Stimulated activated CD4-positive, alpha-beta T cell treated with anti-CD3 and anti-CD28 coated beads, Interleukin-4, amount 100 ng/mL, for 4 hours (primary cell): ENCODE data around the gene PLA2G2F.
A peak's percentile ranks its signal among the peaks of the same experiment; 100 is the strongest.

ENCODE experiments used
- DNase-seq, 2 experiments: peaks; one replicate each; pipeline ENCODE4 v3.0.0-alpha.2; 2020

The PLA2G2F gene

DNA sequence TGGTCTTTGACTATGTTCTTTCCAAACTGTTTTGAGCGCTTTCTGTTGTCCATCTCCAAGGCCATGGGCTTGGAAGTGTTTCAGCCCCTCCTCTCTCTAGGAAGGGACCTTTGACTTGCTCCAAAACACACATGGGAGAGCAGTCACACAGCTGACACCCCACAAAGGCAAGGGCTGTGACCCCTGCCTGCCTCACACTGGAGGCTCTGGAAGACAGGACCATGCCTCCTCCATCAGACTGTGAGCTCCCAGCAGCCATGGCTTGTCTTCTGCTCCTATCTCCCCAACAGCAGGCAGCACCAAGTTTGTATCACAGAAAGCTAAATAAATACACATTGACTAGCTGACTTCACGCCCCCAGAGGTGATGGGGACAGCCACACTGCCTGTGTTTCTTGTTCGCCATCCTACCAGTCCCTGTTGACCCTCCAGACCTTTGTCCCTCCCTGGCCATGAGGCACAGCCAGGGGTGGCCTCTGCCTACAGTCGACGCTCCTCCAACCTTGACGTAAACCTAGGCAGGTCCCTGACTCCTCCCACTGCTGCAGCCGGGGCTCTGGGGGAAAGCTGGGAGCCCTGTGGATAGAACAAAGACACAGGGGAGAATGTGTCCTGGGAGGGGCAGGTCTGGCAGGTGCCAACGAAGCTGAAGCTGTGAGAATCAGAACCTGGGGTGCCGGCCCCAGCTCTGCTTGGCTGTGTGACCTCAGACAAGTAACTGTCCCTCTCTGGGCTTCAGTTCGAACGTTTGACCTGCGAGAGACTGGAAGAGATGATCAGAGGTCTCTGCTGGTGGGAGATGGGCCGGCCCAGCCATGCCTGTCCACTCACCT, 4.8 kb downstream of the PLA2G2F start:
- no peak for DNase-seq

DNA sequence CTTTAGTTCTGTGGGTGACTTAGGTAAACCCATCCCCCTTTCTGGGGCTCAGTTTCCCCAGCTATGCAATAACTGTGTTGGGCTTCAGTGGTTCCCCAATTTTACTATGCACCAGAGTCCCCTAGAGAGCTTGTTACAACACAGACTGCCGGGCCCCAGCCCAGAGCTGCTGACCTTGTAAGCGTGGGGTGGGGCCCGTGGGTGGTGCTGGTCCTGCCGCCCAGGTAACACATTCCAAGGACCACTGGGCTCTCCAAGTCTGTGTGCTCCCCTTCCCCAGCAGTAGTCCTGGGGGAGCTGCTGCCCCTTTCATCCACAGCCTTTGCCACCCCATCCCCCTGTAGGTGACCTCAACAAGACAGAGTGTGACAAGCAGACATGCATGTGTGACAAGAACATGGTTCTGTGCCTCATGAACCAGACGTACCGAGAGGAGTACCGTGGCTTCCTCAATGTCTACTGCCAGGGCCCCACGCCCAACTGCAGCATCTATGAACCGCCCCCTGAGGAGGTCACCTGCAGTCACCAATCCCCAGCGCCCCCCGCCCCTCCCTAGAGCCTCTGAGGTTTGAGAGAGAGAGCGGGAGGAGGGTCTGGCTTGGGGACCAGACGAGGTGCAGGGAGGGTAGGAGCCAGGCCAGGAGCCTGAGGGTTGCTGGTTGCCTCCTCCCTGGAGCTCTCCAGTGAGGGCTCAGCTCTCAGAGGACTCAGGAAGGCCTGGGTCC, 8.9 kb downstream of the PLA2G2F start:
- DNase-seq, result no peak

DNA sequence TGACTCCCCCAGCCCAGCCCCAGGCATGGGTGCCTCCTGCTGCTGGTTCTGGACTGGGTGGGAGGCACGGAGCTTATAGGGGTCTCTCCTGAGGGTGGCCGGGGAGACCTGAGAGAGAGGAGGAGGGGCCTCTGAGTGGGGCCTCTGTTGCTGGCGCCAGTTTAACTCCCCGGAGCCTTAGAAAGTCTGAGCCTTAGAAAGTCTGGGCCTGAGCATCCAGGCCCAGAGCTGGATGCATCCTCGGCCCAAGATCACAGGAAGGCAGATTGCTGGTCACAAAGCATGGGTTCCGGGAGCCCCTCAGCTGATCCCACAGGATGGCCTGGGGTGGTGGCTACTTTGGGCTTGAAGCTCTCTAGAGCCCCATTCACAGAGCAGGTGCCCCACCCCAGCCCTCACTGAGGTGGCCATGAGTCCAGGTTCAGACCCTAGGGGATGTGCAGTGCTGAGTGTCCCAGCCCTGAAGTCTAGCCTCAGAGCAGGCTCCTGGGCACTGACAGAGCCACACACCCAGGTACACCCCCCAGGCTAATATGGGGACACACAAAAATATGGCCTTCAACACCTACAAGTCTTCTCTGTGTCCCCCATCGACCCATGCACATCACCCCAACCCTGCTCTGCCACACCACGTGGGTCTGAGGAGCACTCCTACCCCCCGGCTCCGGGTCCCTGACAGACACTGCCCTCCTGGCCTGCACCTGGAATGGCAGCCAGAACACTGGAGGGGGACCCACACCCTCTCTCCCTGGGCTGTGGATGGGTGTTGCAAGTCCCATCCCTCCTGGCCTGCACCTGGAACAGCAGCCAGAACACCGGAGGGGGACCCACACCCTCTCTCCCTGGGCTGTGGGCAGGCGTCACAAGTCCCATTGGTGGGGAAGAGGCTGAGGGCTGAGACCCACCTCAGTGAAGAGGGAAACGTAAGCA, 9.7 kb downstream of the PLA2G2F start:
- DNase-seq, result no peak

DNA sequence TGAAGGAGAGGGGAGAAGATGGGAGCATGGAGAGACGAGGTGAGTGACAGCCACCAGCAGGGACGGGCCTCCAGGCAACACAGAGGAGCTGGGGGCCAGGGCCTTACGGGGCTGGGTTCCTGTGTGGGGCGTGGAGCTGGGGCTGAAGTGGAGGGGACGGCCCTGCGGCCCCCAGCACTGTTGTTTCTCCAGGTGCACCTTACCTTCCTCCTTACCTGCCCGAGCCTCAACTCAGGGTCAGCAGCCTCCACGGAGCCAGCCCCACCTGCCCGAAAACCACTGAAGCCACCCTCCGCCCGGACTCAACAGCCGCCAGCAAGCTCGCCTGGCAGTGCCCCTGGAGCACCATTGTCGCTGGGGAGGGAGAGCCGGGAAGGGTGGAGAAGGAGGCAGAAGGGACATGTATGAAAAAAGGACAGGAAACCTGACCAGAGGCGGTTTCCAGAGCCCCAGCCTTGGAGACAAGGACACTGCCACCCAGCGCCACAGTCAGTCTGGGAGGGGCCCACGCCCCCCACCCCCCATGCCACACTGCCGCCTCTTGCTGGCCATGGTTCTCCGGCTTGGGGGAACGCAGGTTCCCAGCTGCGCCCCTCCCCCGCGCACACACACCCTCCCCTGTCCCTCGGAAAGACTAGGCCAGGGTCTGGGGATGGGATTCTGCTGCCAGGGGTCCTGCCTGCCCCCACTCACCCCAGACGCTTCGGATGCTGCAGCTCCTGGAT, 10.6 kb downstream of the PLA2G2F start:
- no peak for DNase-seq

DNA sequence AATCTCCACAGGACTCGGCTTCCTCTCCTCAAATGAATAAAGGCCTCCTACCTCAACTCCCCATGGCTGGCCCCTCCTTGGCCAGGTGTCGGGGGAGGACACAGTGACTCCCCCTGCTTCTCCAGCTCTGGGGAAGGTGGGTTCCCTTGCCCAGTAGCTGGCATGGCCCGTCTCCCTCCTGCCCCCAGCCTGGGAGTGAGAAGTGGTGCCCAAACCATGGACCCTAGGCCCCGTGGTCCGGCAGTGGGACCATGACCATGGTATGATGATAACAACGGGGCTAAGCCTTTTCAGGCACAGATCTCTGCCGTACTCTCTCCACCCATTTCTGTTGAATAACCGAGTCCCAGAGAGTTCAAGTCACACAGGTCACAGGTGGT, 11.2 kb downstream of the PLA2G2F start:
- DNase-seq, result no peak

DNA sequence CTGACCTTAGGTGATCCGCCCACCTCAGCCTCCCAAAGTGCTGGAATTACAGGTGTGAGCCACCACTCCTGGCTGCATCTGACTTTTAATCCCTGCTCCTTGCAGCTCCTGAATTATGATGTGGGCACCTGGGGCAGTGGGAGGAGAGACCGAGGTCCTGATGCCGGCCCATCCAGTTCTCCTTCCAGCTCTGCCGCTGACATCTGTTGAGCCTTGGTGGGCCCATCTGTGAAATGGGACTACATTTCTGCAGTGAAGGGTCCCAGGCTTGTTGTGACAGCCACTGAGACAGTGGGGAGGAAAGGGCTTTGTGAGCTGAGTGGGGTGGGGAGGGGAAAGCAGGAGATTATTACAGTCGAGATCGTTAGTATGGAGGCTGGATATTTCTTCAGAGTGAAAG, 11.8 kb downstream of the PLA2G2F start:
- no peak for DNase-seq

DNA sequence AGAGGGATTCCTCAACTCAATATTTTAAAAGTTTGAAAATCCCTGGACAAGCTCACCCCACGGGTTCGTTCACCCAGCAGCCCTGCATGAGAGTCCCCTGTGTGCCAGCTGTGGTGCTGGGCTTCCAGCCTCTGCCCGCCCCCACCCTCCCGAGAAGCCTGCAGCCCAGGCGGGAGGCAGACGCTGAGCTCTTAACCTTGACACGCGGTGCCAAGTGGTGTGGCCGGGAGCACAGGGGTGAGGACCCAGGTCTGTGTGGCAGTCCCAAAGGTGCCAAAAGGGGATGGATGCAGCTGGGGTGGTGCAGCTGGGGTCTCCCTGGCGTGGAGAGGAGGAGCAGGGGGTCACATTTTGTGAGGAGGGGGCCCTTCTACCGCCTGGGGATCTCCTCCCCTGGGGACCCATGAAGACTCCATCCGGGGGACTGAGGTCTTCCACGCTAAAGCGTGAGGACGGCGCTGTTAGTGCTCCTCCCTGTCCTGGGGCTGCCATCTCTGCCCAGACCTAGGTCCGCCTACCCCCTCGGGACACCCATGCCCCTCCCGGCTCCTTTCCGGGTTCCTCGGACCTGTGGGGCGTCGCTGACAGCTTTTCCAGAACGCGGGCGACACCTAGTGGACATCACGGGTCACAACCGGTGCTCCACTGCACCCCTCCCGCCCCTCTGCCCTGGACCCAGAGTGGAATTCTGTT, 12.9 kb downstream of the PLA2G2F start:
- peak; percentile 69 to 76 for DNase-seq

DNA sequence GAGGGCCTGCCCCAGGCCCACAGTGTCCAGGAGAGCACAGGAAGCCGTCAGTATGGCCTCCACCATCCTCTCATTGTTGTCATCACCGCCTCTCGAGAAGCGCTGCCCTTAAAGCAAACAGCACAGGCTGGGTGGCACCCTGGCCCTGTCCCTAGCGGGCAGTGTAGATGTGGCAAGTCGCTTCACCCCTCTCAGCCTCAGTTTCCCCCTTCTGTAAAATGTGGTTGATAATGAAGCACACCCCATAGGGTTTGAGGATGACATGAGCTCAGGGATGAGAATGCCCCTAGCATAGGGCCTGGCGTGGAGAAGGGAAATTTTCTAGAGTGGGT, 13.4 kb downstream of the PLA2G2F start:
- DNase-seq, result no peak

DNA sequence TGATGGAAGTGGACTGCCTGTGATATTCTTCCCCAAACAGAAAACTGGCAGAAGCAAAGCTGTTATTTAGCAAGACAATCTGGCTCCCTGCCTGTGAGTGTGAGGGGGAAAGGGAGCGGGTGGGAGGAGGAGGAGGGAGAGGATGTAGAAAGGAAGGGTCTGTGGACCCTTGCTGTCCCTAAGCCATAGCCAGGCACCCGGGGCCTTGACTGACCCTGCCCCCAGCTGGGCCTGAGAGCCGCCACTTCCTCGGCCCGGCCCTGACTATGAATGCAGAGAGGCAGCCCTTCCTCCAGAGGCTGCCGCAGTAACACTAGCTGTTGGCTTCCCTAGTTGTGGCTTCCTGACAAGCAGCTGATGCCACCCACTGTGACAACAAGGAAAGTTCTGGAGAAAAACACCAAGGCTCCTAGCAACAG, 13.9 kb downstream of the PLA2G2F start:
- no peak for DNase-seq

DNA sequence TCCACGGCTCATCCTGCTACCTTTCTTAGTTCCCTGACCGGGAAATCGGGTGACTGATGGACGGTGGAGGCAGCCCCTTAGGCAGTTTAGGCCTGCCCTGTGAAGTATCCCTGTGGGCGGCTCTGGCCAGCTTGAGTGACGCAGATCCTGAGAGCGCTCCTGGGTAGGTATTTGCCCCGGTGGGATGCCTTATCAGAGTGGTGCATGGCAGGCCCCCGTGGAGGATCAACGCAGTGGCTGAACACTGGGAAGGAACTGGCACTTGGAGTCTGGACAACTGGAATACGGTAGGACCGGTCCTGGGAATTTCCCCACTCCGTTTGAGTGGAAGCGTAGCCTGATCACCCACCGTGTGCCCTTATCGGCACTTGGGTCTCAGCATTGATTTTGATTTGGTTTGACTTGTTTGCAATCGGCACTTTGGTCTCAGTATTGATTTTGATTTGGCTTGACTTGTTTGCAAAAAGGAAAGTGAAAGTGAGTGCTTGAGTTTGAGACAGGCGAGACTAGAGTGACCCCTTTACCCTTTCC, 15.2 kb downstream of the PLA2G2F start:
- DNase-seq, result no peak

DNA sequence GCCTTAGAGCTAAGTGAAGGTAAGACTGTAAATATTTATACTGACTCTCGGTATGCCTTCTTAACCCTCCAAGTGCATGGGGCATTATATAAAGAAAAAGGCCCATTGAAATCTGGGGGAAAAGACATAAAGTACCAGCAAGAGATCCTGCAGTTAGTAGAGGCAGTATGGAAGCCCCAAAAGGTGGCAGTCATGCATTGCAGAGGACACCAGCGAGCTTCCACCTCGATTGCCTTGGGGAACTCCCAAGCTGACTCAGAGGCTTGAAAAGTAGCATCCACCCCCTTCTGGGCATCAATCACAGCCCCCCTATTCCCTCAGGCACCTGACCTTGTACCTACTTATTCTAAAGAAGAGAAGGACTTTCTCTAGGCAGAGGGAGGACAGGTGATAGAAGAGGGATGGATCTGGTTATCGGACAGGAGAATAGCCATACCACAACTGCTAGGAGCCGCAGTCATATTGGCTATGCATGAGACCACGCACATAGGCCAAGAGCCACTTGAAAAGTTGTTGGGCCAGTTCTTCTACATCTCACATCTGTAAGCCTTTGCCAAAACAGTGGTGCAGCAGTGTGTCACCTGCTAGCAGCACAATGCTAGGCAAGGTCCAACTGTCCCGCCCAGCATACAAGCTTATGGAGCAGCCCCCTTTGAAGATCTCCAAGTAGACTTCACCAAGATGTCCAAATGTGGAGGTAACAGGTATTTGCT, 19.4 kb downstream of the PLA2G2F start:
- DNase-seq, result peak in 1 of 2 experiments; percentile 22

DNA sequence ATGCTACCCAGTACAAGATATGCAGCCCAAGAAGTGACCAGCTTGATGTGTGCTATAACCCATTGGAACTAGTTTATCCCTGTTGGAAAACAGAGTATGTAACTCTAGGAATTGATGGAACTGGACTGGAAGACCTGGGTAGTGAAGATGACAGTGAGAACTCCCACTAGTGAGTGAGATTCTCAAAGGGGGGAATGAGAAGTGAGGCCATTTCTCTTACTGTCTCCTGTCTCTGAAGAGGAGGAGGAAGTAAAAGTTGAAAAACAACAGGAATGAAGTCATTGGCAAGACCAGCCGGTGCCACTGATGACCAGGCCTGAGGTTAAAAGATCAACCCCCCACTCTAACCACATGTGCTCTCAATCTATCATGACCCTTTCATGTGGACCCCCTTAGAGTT, 20.9 kb downstream of the PLA2G2F start:
- DNase-seq, result no peak

DNA sequence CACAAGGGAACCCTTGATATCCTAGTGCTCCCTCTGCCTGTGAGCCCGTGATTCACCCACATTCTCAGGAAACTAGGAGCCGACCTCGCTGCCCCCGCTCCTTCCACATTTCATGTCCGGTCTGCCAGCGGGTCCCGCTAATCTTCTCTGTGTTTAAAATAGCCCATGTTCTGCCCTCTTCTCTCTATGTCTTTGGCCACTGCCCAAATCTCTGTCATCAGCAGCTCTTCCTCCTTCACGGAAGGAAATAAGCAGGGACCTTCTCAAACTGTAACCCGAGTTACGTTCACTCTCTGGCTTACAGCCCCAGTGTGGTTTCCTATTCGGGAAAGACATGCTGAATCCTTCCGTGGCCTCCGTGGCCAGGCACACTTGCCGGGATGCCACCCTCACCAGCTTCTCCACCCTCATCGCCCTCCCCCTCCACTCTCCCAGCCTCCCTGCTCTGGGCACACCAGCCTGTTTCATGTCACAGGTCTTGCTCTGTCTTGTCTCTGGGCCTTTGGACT, 25.6 kb downstream of the PLA2G2F start:
- DNase-seq, result no peak

DNA sequence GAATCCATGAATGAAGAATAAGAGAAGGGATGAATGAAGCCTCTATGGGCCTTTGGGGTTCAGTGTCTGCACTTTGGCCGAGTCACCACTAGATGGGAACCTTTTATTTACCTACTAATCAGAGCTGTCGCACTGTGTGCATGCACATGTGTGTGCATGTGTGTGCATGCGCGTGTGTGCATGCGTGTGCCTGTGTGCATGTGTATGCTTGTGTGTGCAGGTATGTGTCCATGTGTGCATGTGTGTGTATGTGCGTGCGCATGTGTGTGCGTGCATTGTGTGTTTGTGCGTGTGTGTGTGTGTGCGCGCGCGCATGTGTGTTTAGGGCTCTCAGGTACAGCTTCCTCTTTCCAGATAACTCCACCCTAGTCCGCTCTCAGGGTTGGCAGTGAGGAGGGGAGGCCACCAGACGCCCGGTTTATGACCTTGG, 26.4 kb downstream of the PLA2G2F start:
- DNase-seq, result no peak

DNA sequence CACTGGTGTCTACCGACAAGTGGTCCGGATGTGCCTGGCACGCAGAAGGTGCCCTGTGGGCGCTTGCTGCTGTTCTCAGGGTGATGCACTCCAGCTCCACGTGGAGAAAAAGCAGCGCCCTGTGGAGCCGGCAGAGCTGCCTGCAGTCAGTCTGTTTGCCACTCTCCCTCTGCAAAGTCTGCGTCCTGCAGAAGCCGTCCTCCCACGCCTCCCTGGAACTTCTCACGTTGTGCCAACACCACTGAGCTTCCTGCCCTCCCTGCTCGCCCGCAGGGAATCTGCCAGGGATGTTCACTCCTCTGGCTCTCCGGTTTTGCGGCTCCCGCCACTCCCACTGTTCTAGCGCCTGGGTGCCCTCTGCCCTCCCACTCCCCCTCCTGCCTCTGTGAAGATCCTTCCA, 26.9 kb downstream of the PLA2G2F start:
- DNase-seq, result no peak

DNA sequence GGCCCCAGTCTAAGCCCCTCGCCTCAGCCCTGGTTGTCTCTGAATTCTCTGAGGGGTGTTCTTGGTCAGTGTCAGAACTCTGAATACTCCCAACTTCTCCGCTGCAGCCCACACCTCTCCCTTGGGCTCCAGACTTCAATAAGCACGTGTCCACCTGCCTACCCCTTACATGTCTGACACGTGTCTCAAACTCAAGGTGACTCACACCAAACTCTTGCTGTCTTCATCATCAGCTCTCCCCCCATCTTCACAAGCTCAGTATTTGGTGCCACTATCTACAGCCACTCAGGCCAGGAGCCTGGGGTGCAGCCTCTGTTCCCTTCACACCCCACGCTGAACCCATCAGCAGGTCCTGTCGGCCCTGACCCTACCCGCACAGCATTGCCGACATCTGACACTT, 28.0 kb downstream of the PLA2G2F start:
- DNase-seq, result no peak

DNA sequence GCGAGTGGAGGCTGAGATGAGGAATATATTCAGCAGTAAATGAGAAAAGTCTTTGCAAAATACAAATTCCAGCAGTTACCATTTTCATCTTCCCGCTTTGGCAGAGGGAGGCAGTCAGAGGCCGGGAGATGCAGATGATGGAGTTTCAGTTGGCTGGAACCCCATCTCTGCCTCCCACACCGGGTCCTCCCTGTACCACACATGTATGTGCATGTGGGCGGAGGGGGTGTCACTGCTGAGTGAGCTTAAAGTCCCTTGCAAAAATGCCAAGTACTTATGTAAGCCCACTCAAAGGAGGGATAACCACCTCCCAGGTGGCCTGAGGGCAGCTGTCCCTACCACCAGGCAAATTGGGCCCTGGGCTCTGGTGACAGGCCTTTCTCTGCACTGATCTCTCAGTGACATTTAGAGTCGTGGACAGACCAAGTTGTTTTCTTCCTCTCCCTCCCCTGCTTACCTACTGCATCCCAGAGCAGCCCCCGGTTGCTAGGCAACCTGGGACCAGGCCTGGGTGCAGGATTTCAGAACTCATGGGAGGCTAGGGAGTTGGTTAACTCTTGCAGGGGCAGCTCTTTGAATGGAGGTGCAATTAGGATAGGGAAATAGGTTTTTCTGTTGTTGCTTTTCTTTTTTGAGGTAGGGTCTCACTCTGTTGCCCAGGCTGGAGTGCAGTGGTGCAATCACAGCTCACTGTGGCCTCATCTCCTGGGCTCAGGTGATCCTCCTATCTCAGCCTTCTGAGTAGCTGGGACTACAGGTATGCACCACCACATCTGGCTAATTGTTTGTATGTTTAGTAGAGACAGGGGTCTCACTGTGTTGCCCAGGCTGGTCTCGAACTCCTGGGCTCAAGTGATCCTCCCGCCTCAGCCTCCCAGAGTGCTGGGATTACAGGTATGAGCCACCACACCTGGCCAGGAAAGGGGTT, 29.7 kb downstream of the PLA2G2F start:
- no peak for DNase-seq

DNA sequence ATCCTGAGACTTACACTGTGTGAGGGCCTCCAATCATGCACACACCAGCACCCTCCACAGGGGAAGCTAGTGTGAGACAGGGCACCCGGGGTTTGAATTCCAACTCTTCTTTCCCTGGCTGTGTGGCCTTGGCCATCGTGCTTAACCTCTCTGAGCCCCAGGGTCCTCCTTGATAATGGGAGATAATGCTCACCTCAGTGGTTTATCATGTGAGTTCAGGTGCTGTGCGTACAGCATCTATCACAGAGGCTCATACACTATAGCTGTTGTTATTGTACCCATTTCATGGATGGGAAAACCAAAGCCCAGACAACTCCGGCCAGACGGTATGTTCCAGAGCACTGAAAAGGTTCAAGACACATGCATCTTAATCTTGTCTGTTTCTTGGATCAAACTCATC, 30.8 kb downstream of the PLA2G2F start:
- DNase-seq, result no peak

DNA sequence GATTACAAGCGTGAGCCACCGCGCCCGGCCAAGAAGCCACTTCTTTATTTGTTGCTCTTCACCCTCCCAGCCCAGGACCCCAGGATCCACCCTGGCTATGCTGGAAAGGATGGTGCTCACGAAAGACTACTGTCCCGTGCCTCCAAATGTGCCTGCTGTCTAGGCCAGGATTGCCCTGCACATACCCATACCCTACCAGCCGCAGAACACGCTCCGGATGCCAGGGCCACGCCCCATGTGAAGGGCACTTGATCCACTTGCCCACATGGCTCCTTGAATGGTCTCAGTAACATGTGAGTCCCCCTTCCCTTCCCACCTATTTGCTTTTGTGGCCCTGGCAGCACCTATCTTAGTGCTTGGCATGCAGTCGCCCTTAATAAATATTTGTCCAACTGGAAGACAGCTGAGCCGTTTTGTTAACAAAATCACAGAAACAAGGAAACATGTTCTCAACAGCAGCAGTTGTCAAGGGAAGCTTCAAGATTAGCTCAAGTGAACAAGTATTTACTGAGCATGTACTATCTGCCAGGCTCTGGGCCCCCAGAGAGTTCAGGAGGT, 33.0 kb downstream of the PLA2G2F start:
- DNase-seq, result no peak
